ENCODE measurements around the gene ACTRT3.

ACTRT3 gene

GRCh38 chr3:169813757-169814517, 44.6 kb upstream of the ACTRT3 start:
- peaks cover 8% of the 10 kb centered on the region for H3K9me3 ChIP-seq (ENCODE audit: low read length)
- H3K79me2 ChIP-seq (ENCODE audit: insufficient read depth, low read length) = no peaks in the 10 kb centered on the region
- TF ChIP-seq EZH2 (IDR thresholded peaks at IDR 0.05; ENCODE audit: borderline replicate concordance, low read length) = no peak
- TF ChIP-seq, protein P1, sequence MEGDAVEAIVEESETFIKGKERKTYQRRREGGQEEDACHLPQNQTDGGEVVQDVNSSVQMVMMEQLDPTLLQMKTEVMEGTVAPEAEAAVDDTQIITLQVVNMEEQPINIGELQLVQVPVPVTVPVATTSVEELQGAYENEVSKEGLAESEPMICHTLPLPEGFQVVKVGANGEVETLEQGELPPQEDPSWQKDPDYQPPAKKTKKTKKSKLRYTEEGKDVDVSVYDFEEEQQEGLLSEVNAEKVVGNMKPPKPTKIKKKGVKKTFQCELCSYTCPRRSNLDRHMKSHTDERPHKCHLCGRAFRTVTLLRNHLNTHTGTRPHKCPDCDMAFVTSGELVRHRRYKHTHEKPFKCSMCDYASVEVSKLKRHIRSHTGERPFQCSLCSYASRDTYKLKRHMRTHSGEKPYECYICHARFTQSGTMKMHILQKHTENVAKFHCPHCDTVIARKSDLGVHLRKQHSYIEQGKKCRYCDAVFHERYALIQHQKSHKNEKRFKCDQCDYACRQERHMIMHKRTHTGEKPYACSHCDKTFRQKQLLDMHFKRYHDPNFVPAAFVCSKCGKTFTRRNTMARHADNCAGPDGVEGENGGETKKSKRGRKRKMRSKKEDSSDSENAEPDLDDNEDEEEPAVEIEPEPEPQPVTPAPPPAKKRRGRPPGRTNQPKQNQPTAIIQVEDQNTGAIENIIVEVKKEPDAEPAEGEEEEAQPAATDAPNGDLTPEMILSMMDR (IDR thresholded peaks at IDR 0.05; ENCODE audit: low read length) = peak; percentile 96
- peak overlapping the region; percentile 65 for H3K4me3 ChIP-seq (ENCODE audit: low read depth, low read length, poor library complexity, severe bottlenecking)
- H3K27ac ChIP-seq (ENCODE audit: low read depth, low read length, poor library complexity, severe bottlenecking) = no peak overlapping the region
- no peaks in the 10 kb centered on the region; the same call in 1 of the 2 replicates for H3K36me3 ChIP-seq (ENCODE audit: insufficient read depth, low read length)
- H3K9me2 ChIP-seq (ENCODE audit: low read depth, low read length) = no peaks in the 10 kb centered on the region
- H3K4me2 ChIP-seq (ENCODE audit: low read length) = peak overlapping the region; percentile 97
- H3F3A ChIP-seq (ENCODE audit: insufficient read depth, low read length) = 0 out of 2 replicates have a peak, but pooled peaks cover 6% of the 10 kb centered on the region
- H2AFZ ChIP-seq (ENCODE audit: low read length) = peak overlapping the region; percentile 98
- H3K4me1 ChIP-seq (ENCODE audit: insufficient read depth, low read length, severe bottlenecking) = peaks cover 37% of the 10 kb centered on the region
- no peaks in the 10 kb centered on the region for H4K20me1 ChIP-seq (ENCODE audit: insufficient read depth, low read length)
- peaks cover 6% of the 10 kb centered on the region; the same call in 1 of the 2 replicates for H3K27me3 ChIP-seq (ENCODE audit: insufficient read depth, low read length)
- peak overlapping the region; percentile 57 for H3K9ac ChIP-seq (ENCODE audit: low read length)

GRCh38 chr3:169813278-169813677, 43.9 kb upstream of the ACTRT3 start:
- peak overlapping the region; percentile 57 for H3K9ac ChIP-seq (ENCODE audit: low read length)
- TF ChIP-seq EZH2 (IDR thresholded peaks at IDR 0.05; ENCODE audit: borderline replicate concordance, low read length) = no peak
- TF ChIP-seq, protein P1 (IDR thresholded peaks at IDR 0.05; ENCODE audit: low read length) = no peak
- H3K27me3 ChIP-seq (ENCODE audit: insufficient read depth, low read length) = peaks cover 6% of the 10 kb centered on the region; the same call in 1 of the 2 replicates
- H3K9me3 ChIP-seq (ENCODE audit: low read length) = peaks cover 8% of the 10 kb centered on the region
- peak overlapping the region; percentile 76; the same call in 1 of the 2 replicates for H2AFZ ChIP-seq (ENCODE audit: low read length)
- no peaks in the 10 kb centered on the region for H4K20me1 ChIP-seq (ENCODE audit: insufficient read depth, low read length)
- peaks cover 37% of the 10 kb centered on the region for H3K4me1 ChIP-seq (ENCODE audit: insufficient read depth, low read length, severe bottlenecking)
- peak overlapping the region; percentile 97 for H3K4me2 ChIP-seq (ENCODE audit: low read length)
- H3K36me3 ChIP-seq (ENCODE audit: insufficient read depth, low read length) = no peaks in the 10 kb centered on the region; the same call in 1 of the 2 replicates
- no peak overlapping the region for H3K27ac ChIP-seq (ENCODE audit: low read depth, low read length, poor library complexity, severe bottlenecking)
- 0 out of 2 replicates have a peak, but pooled peaks cover 6% of the 10 kb centered on the region for H3F3A ChIP-seq (ENCODE audit: insufficient read depth, low read length)
- no peaks in the 10 kb centered on the region for H3K9me2 ChIP-seq (ENCODE audit: low read depth, low read length)
- no peaks in the 10 kb centered on the region for H3K79me2 ChIP-seq (ENCODE audit: insufficient read depth, low read length)
- peak overlapping the region; percentile 65 for H3K4me3 ChIP-seq (ENCODE audit: low read depth, low read length, poor library complexity, severe bottlenecking)

DNA sequence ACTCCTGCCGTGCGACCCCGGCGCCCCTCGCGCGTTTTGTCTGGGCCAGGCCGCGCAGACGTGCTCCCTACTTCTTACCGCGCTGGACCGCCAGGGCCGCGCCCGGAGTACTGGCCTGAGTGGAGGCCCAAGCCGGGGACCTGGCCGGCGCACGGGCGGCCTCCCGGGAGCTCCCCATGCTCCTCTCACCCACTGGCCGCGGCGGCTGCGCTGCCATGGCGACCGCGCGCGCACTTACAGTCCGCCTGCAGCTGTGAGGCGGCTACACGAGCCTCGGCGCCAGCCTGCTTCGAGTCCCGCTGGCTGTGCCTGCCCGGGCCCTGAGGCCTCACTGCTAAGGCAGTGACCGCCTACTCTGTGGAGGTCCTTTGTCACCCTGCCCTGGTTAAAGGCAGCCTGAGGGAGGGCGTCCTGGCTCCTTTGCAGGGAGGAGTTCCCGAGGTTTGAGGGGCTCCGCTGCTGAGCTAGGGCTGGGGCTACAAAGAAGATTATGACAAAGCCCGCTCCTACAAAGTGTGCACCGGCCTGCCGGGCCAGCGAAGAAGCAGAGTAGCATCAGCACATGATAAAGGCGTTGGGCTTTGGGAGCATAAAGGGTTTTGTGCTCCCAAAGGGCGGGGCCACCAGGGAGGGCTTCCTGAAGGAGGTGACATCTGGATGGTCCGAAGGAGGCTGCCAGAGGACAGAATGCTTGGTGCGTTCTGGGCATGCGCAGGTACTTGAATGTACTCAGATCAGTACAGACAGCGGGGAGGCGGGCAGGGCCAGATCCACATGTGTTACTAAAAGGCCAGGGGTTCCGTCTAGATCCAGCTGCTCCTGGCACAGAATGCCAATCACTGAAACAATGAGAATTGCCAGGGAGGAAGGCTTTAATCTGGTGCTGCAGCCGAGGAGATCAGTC, 43.2 kb upstream of the ACTRT3 start, which contains the start of the genes LRRC34 and LRRIQ4:
TSS of gene LRRC34 (minus strand) at position 573 of the 904 bp plus-strand sequence. CDS start at position 217, 356 bp downstream.
TSS of gene LRRIQ4 (plus strand) at position 539 of the 904 bp plus-strand sequence. CDS start 9,052 bp downstream, outside the sequence.
- 0 out of 2 replicates have a peak, but pooled peaks cover 6% of the 10 kb centered on the region for H3F3A ChIP-seq (ENCODE audit: insufficient read depth, low read length)
- H3K4me2 ChIP-seq (ENCODE audit: low read length) = peak within 1 kb of the TSS; percentile 97
- peak within 1 kb of the TSS; percentile 76 for H2AFZ ChIP-seq (ENCODE audit: low read length)
- H3K79me2 ChIP-seq (ENCODE audit: insufficient read depth, low read length) = no peaks in the 10 kb centered on the region
- no peak within 1 kb of the TSS for H3K27ac ChIP-seq (ENCODE audit: low read depth, low read length, poor library complexity, severe bottlenecking)
- H3K9me3 ChIP-seq (ENCODE audit: low read length) = peaks cover 8% of the 10 kb centered on the region
- peaks cover 37% of the 10 kb centered on the region for H3K4me1 ChIP-seq (ENCODE audit: insufficient read depth, low read length, severe bottlenecking)
- no peak for TF ChIP-seq EZH2 (IDR thresholded peaks at IDR 0.05; ENCODE audit: borderline replicate concordance, low read length)
- TF ChIP-seq, protein P1 (IDR thresholded peaks at IDR 0.05; ENCODE audit: low read length) = no peak
- peak within 1 kb of the TSS; percentile 65 for H3K4me3 ChIP-seq (ENCODE audit: low read depth, low read length, poor library complexity, severe bottlenecking)
- H3K36me3 ChIP-seq (ENCODE audit: insufficient read depth, low read length) = no peaks in the 10 kb centered on the region; the same call in 1 of the 2 replicates
- H3K9me2 ChIP-seq (ENCODE audit: low read depth, low read length) = no peaks in the 10 kb centered on the region
- H3K27me3 ChIP-seq (ENCODE audit: insufficient read depth, low read length) = peaks cover 6% of the 10 kb centered on the region; the same call in 1 of the 2 replicates
- peak within 1 kb of the TSS; percentile 57 for H3K9ac ChIP-seq (ENCODE audit: low read length)
- no peaks in the 10 kb centered on the region for H4K20me1 ChIP-seq (ENCODE audit: insufficient read depth, low read length)
